ENCODE data around the gene GDI2. TPM values are rescaled to one million over a fixed set of nuclear protein-coding genes. Genes with fewer than 3 reads are reported as not detected.

GDI2 gene
- total RNA-seq, 4 donors from 2014 or later: 194 to 233 (median 210) TPM

GRCh38 chr10:5736591-5736990 lies 76.6 kb downstream of the GDI2 start:
- H3K9me3 ChIP-seq: no peaks in the 10 kb centered on the region
- intact Hi-C loops (cut with DNase I): no loop called here
- H3K36me3 ChIP-seq: peaks cover 2 to 63% (median 37%) of the 10 kb centered on the region in 4 donors
- no peak overlapping the region for H3K27ac ChIP-seq (replicated peaks in 1 of 4)
- TF ChIP-seq POLR2A (IDR thresholded peaks at IDR 0.05; ENCODE audit: low read depth) (no peak), POLR2AphosphoS5 (IDR thresholded peaks at IDR 0.05) (no peak), EP300 (IDR thresholded peaks at IDR 0.05) (no peak), CTCF (IDR thresholded peaks at IDR 0.05) (no peak)
- no peaks in the 10 kb centered on the region for H3K27me3 ChIP-seq
- 90% methylated on average over 1 of the region's 1 CpG for WGBS
- H3K4me3 ChIP-seq: no peak overlapping the region
- DNase-seq (ENCODE audit: extremely low spot score): no peak
- H3K4me1 ChIP-seq: no peaks in the 10 kb centered on the region

DNA sequence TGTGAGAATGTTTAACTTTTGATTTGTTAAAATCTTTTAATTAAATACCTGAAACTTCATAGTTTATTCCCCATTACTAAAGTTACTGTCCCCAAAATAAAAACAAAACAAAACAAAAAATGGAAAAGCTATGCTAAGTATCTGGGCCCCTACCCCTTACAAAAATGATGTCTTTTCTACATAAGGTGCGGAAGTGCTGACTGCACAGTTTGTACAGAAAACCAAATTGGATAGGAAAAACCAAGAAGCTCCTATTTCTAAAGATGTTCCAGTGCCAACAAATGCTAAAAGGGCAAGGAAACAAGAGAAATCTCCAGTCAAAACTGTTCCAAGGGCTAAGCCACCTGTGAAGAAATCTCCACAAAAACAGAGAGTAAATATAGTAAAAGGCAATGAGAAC lies 78.1 kb downstream of the GDI2 start:
- no peaks in the 10 kb centered on the region for H3K4me1 ChIP-seq
- no peak for TF ChIP-seq EP300 (IDR thresholded peaks at IDR 0.05)
- no peak for TF ChIP-seq POLR2AphosphoS5 (IDR thresholded peaks at IDR 0.05)
- TF ChIP-seq POLR2A (IDR thresholded peaks at IDR 0.05; ENCODE audit: low read depth): no peak
- no peak for TF ChIP-seq CTCF (IDR thresholded peaks at IDR 0.05)
- H3K36me3 ChIP-seq: peaks cover 14 to 63% (median 42%) of the 10 kb centered on the region in 4 donors
- intact Hi-C loops (cut with DNase I): no loop called here
- no peak overlapping the region for H3K4me3 ChIP-seq
- no peak for DNase-seq (ENCODE audit: extremely low spot score)
- WGBS: 100% methylated on average over 1 of the region's 1 CpG
- H3K27ac ChIP-seq (replicated peaks in 1 of 4): no peak overlapping the region
- no peaks in the 10 kb centered on the region for H3K9me3 ChIP-seq
- H3K27me3 ChIP-seq: no peaks in the 10 kb centered on the region

DNA sequence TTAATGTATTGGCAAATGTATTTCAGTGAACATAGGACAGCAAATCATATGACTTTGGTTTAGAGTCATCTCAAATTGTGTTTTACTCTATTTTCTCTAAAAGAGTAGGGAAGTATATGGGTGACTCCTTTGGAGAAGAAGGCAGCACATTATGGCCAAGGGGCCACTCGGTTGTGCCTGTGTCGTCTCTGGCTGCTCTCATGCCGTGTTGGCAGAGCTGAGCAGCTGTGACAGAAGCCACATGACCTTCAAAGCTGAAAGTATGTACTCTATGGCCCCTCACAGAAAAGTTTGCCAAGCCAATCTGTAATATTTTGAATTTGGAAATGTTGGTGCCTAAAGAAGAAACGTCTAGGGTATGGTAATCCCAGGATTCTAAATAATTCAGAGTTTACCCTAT lies 81.1 kb downstream of the GDI2 start:
- Histone ChIP-seq H3K4me1 (no peaks in the 10 kb centered on the region), H3K27ac (replicated peaks in 1 of 4) (no peak overlapping the region), H3K27me3 (no peaks in the 10 kb centered on the region), H3K36me3 (peaks cover 12 to 73% (median 46%) of the 10 kb centered on the region in 4 donors), H3K9me3 (no peaks in the 10 kb centered on the region), H3K4me3 (no peak overlapping the region)
- 87% methylated on average over 4 of the region's 4 CpGs for WGBS
- intact Hi-C loops (cut with DNase I): no loop called here
- no peak for DNase-seq (ENCODE audit: extremely low spot score)
- no peak for TF ChIP-seq CTCF (IDR thresholded peaks at IDR 0.05)
- TF ChIP-seq POLR2AphosphoS5 (IDR thresholded peaks at IDR 0.05): no peak
- no peak for TF ChIP-seq EP300 (IDR thresholded peaks at IDR 0.05)
- no peak for TF ChIP-seq POLR2A (IDR thresholded peaks at IDR 0.05; ENCODE audit: low read depth)

DNA sequence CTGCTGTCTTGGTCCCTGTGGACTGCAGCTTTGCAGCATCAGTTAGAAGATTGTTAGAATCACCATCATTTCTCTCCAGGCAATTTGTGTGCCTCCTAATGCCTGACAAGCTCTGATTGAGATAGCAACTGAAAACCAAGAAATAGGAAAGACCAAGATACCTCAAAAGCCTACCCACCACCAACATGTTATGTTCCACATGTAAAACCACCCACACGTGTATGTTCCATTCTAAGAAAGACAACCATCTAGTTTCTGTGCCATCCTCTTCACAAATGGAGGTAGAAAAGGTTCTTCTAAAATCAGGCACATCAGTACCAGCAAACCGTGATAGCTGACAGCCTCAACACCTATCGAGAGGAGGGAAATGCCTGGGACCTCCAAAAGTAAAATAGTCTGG lies 81.7 kb downstream of the GDI2 start:
- peaks cover 12 to 70% (median 49%) of the 10 kb centered on the region in 4 donors for H3K36me3 ChIP-seq

More for the DNA sequence above, 81.7 kb downstream of the GDI2 start:
- H3K27me3 ChIP-seq: no peaks in the 10 kb centered on the region
- H3K4me3 ChIP-seq: no peak overlapping the region
- intact Hi-C loops (cut with DNase I): no loop called here
- H3K9me3 ChIP-seq: no peaks in the 10 kb centered on the region
- 64% methylated on average over 3 of the region's 3 CpGs for WGBS
- no peak for DNase-seq (ENCODE audit: extremely low spot score)
- no peaks in the 10 kb centered on the region for H3K4me1 ChIP-seq
- TF ChIP-seq CTCF (IDR thresholded peaks at IDR 0.05) (no peak), POLR2AphosphoS5 (IDR thresholded peaks at IDR 0.05) (no peak), EP300 (IDR thresholded peaks at IDR 0.05) (no peak), POLR2A (IDR thresholded peaks at IDR 0.05; ENCODE audit: low read depth) (no peak)
- no peak overlapping the region for H3K27ac ChIP-seq (replicated peaks in 1 of 4)

Data from esophagus muscularis mucosa (tissue), 4 donors.